OCI-M1 (cell line): ENCODE data around the gene EVL.

Experiments
- DNase-seq: peaks from one replicate; lab custom pipeline; 2025; lab: John Stamatoyannopoulos, UW

Gene EVL

GRCh38 chr14:100130521-100130920 lies 65.3 kb downstream of the EVL start:
- DNase-seq = no peak

- no peak for DNase-seq
These were observed 66.0 kb downstream of the EVL start for GRCh38 chr14:100131181-100131580.

- DNase-seq = no peak
These were observed 67.1 kb downstream of the EVL start for GRCh38 chr14:100132161-100132902.

GRCh38 chr14:100132903-100133510 lies 67.8 kb downstream of the EVL start:
- no peak for DNase-seq

GRCh38 chr14:100134586-100134985 lies 69.4 kb downstream of the EVL start:
- DNase-seq = no peak

- no peak for DNase-seq
These were observed 69.9 kb downstream of the EVL start for GRCh38 chr14:100135073-100135472.

GRCh38 chr14:100135784-100136183 lies 70.6 kb downstream of the EVL start:
- no peak for DNase-seq

GRCh38 chr14:100137173-100137572 lies 72.0 kb downstream of the EVL start:
- no peak for DNase-seq

- DNase-seq = no peak
These were observed 73.0 kb downstream of the EVL start for GRCh38 chr14:100138082-100138787.

- DNase-seq = no peak
These were observed 73.7 kb downstream of the EVL start for GRCh38 chr14:100138955-100139354.

- peak; percentile 90 for DNase-seq
These were observed 75.3 kb downstream of the EVL start for GRCh38 chr14:100140452-100141078.

GRCh38 chr14:100141098-100141497 lies 75.9 kb downstream of the EVL start:
- DNase-seq = no peak

- peak; percentile 96 for DNase-seq
These were observed 77.1 kb downstream of the EVL start for GRCh38 chr14:100142073-100143040.

GRCh38 chr14:100143523-100143922 lies 78.3 kb downstream of the EVL start:
- no peak for DNase-seq

- DNase-seq = no peak
These were observed 78.7 kb downstream of the EVL start for GRCh38 chr14:100143934-100144333.

GRCh38 chr14:100144645-100144995 lies 79.4 kb downstream of the EVL start:
- DNase-seq = no peak

GRCh38 chr14:100144996-100145646 lies 79.9 kb downstream of the EVL start:
- DNase-seq = no peak

GRCh38 chr14:100145682-100146464 lies 80.7 kb downstream of the EVL start:
- no peak for DNase-seq

- no peak for DNase-seq
These were observed 81.4 kb downstream of the EVL start for GRCh38 chr14:100146531-100147091.

- no peak for DNase-seq
These were observed 82.0 kb downstream of the EVL start for GRCh38 chr14:100147181-100147631.
